NCI-H2227 (cell line): ENCODE results near the gene GPSM1.
A peak's percentile ranks its signal among the peaks of the same experiment; 100 is the strongest.

Experiments used
- DNase-seq: peaks from one replicate; lab custom pipeline; 2025; ENCODE audit not compliant: unreplicated experiment; lab: John Stamatoyannopoulos, UW

The GPSM1 gene

GRCh38 chr9:136327304-136327974, at the start of gene GPSM1:
Gene GPSM1, plus strand, starts transcription at chr9:136327539. Its CDS starts 157 bp downstream, at chr9:136327696.
- DNase-seq = peak; percentile 61

DNA sequence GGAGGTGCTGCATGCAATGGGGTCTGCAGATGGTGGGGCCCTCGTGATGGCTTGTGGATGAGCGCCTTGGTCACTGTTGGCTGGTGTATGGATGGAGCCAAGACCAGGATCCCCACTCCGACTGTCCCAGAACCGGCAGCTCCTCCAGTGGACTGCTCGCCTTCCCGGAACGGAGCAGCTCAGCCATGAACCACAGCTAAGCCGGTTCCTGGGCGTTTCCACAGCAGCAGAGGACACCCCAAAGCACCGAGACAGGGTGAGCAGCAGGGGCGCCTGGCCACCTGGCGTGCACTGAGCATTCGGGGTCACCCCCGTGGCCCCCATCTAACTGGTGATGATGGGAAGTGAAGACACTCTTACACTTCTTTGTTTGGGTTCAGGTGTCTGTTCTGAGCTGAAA, 49.6 kb upstream of the GPSM1 start:
- no peak for DNase-seq

DNA sequence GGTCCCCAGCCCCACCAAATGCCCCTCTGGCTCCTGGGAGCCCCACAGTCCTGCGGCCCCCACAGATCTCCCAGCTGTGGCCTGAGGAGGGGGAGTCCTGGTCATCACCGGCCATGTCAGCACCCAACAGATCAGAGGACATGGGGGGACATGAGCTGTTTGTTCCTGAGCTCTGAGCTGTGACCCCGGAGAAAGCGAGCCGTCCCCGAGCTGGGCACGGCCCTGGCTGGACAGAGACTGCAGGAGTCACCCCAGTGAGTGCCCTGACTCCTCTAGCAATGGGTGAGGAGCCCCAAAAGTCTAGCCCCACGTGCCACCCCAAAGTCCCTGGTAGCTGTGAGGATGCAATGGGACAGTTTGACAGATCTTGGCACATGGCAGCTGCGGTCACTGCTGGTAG, 49.1 kb upstream of the GPSM1 start:
- DNase-seq = no peak

DNA sequence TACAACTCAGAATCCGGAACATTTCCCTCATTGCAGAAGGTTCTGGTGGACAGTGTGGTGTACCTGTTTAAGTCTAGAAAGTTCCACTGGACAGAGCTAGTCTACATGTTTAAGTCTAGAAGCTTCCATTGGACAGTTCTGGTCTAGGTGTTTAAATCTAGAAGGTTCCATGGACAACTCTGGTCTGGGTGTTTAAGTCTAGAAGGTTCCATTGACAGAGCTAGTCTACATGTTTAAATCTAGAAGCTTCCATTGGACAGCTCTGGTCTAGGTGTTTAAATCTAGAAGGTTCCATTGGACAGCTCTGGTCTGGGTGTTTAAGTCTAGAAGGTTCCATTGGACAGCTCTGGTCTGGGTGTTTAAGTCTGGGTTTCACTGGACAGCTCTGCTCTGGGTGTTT, 48.4 kb upstream of the GPSM1 start:
- no peak for DNase-seq

DNA sequence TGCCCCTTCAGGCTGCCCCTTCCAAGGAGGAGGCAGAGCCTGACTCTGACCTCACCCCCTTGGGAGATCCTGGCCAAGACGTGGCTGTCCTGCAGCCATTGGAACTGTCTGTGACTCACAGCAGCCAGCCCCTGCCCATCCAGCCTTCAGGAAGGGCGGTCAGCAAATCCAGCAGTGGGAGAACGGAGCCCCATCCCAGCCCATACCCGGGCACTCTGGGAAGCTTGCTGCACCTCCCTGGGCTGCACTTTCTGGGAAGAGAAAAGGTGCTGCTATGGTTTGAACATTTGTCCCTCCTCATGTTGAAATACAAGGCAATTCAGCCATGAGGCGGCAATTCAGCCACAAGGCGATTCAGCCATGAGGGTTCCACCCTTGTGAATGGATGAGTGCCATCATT, 47.9 kb upstream of the GPSM1 start:
- DNase-seq = no peak

DNA sequence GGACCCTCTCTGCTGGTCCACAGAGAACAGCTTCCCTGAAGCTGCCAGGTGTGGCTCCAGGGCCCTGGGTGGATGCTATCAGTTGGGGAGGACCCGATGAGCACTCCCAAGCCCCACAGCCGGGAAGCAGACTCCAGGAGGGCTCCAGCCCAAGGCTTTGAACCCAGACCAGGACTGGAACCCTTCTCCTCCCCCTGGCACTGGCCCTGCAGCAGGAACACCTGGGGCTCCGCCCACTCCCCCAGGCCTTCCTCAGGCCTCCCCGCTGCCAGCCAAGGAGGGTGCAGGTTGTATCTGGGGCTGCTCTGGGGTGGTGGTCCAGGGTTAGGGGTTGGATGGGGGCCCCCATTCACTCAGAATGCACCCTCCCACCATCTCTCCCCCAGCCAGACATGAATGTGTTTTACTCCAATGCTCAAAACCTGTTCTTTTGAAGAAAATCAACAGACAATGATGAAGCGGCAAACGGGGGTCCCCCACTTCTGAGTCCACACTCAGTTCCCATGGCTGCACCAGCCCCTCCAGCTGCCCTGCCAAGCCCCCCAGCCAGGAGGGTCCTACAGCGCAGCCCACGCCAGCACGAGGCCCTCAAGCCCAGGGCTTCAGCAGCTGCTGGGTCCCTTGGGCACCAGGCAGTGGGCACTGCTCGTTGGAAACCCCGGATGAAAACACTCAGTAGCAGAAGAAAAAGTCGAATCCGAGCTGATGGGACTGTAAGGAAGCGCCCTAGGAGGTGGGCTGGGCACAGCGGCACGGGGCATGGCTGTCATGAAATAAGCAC, 46.6 kb upstream of the GPSM1 start:
- no peak for DNase-seq

GRCh38 chr9:136281421-136282271, 45.7 kb upstream of the GPSM1 start:
- DNase-seq = no peak

GRCh38 chr9:136282272-136282861, 45.0 kb upstream of the GPSM1 start:
- no peak for DNase-seq

DNA sequence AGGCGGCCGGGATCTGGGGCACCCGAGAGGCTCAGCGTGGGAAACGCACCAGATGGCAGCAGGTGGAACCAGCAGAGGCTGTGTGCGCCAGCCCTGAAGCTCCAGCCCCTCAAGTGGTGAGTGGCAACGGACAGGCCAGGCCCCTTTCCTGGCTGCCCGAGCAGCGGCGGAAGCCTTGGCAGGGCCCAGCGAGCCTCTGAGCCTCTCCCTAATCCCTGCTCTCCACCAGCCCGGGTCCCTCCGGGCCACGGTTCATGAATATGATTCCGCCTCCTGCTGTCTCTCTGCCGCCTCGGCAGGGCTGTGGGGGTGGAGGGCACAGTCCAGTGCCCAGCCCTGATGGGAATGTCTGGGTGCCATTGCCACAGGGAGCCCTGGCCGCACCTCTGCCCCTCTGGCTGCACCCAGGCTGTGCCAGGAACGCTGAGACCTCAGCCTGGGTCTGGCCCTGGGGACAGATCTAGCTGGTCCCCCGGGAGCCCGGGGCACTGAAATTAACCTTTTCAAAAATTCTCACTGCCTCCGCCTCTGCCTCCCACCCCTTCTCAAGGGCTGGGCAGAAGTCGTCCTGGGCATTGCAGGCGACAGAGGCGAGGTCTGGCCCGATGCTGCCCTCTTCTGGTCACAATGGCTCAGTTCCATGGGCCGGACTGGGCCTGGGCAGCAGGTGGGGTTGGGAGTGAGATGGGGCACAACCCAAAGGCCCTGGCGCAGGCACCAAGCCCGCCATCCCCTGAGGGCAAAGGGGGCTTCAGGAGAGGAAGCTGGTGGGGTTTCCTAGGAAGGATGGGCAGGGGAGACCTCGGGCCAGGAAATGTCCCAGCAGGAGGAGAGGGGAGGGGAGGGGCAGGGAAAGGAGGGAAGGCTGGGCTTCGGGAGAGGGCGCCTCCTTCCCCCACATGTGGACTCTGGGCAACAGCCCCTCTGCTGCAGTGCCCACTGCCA, 43.8 kb upstream of the GPSM1 start:
- DNase-seq = peak; percentile 74

DNA sequence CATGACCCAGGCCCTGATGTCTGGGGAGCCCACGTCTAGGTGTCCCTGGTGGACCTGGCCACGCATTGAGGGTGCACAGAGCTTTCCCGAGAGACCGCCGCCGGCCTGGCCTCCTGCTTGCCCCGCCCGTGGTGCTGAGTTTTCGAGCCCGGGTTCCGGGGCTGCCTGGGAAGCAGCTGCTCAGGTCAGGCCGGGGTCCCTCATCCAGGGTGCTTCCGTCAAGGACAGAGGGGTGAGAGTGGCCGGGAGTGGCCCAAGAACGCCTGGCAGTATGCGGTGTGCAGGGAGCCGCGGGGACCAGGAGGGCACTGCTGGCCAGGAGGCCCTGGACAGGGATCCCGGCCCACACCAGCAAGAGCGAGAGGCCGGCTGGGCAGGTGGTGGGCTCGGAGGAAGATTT, 43.0 kb upstream of the GPSM1 start:
- no peak for DNase-seq

DNA sequence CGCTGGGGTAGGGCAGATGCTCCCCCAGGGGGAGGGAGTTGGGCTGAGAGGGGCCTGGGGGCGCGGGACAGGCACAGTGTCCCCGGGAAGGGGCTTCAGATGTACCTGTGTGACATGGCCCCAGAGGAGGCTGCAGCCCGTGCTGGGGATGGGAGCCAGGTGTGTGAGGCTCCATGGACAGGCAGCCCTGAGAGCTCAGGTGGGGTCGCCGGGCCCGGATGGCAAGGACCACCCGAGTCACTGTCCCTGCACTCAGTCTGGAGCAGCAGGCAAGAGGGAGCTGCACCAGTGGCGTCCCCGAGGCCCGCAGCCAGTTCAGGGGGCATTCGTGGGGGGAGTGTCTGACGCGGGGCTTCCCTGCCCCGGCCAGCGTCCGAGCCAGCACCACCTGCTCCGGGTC, 42.4 kb upstream of the GPSM1 start:
- no peak for DNase-seq

DNA sequence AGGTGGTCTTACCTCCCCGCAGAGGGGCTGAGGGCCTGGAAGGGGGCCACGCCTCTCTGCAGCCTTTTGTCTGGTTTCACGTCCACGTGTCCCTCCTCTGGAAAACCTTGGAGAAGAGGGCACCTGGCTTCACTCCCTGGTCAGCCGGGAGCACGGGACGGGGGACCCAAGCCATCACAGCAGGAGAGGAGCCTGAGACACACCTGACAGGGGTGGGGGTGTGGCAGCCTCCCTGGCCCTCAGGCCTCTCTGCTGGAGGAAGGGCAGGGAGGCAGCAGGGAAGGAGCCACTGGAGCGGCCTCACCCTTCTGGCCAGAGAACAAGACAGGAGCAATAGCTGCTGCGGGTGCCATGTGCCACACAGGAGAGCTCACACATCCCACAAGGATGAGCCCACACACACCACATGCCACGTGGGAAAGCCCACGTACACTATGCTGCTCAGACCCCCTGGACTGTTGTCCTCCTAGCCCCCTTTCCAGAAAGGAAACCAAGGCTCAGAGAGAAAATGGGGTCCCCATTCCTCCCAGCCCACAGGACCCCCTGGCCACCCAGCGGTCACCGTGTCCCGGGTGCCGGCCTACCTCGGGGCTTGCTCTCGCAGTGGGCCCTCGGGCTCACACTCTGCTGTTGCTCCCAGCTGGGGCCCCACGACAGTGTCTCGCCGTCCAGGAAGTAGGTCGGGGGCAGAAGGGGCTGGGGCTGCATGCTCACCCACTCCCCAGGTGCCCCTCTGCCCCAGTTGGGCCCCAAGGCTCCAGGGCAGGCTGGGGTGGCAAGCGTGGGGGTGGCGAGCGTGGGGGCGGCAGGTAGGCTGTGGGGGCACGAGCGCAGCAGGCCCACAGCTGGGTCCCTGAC, 41.6 kb upstream of the GPSM1 start:
- no peak for DNase-seq

DNA sequence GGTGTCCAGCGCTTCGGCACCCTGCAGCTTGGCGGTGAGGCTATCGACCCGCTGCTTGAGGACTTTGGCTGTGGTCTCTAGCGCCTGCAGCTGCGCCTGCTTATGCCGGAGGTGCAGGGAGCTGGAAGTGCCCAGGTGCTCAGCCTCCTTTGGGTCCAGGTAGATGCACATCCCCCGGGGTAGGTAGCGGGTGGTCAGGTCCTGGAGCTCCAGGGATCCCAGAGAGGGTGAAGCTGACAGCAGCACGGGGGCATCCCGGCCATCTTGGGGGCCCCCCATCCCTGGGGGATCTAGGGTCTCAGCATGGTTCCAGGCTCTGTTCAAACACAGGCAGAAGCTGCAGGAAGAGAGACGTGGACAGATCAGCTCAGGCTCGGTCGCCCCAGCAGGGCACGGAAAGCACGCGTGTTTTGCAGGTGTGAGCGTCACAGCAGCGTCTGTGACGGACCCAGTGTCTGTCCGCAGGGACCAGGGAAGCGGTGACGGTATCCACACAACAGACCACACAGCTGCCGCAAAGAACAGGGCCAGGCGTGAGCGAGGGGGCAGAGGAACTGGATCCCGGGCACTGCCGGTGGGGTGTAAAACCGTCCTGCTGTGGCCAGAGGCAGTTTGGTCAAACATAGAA, 40.9 kb upstream of the GPSM1 start:
- DNase-seq = no peak

GRCh38 chr9:136286987-136287379, 40.4 kb upstream of the GPSM1 start:
- no peak for DNase-seq

- DNase-seq = no peak
These were observed 39.2 kb upstream of the GPSM1 start for GRCh38 chr9:136287960-136288753.

- DNase-seq = no peak
These were observed 37.5 kb upstream of the GPSM1 start for GRCh38 chr9:136289651-136290507.

DNA sequence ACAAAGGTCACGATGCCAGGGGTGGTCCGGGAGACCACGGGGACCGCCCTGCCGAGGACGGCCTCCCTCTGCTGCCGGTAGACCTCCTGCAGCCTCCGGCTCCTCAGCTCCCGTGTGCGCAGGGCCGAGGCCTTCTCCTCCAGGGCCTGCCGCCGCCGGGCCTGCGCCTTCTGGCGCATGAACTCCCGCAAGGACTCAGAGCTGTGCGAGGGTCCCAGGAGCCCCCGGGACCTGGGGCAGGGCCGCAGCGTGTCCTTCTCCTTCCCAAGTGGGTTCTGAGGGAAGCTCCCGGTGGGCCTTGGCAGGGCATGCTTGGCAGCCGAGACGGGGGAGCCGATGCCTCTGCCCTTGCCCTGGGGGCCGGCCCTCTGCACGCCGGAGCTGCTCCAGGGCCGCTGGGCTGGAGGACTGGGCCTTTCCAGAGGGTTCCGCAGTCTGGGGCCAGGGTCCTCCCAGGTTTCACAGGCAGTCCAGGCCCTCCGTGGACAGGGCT, 36.8 kb upstream of the GPSM1 start:
- DNase-seq = no peak
